Mucosa of rectum (tissue), 2 donors: ENCODE data around the gene PAN3.

Source experiments
- H3K27ac ChIP-seq, 2 donors: one replicate each; pipeline ENCODE4 v1.7.0; 2013; ENCODE audit warnings: inconsistent platforms in 2 of 2, low read depth in 2 of 2, low read length in 2 of 2
- H3K27me3 ChIP-seq, 2 donors: one replicate each; pipeline ENCODE4 v1.7.0; 2013; ENCODE audit warnings: low read length in 2 of 2; ENCODE audit not compliant: control insufficient read depth in 2 of 2, insufficient read depth in 2 of 2
- H3K36me3 ChIP-seq, 2 donors: one replicate each; pipeline ENCODE4 v1.7.0; 2013; ENCODE audit warnings: low read length in 2 of 2; ENCODE audit not compliant: control insufficient read depth in 2 of 2, insufficient read depth in 2 of 2
- H3K4me1 ChIP-seq, 2 donors: one replicate each; pipeline ENCODE4 v1.7.0; 2013; ENCODE audit warnings: low read length in 2 of 2, mild to moderate bottlenecking in 1 of 2; ENCODE audit not compliant: control insufficient read depth in 2 of 2, insufficient read depth in 2 of 2
- H3K4me3 ChIP-seq, 2 donors: one replicate each; pipeline ENCODE4 v1.7.0; 2013; ENCODE audit warnings: low read length in 2 of 2
- H3K9ac ChIP-seq, 2 donors: one replicate each; pipeline ENCODE4 v1.7.0; 2013; ENCODE audit warnings: low read length in 2 of 2, low read depth in 1 of 2, mild to moderate bottlenecking in 1 of 2
- H3K9me3 ChIP-seq, 2 donors: one replicate each; pipeline ENCODE4 v1.7.0; 2013; ENCODE audit warnings: low read length in 2 of 2; ENCODE audit not compliant: control insufficient read depth in 2 of 2
- donor health status: healthy.
- donor health status: Normal muscosa, but diverticular disease.

Gene PAN3

DNA sequence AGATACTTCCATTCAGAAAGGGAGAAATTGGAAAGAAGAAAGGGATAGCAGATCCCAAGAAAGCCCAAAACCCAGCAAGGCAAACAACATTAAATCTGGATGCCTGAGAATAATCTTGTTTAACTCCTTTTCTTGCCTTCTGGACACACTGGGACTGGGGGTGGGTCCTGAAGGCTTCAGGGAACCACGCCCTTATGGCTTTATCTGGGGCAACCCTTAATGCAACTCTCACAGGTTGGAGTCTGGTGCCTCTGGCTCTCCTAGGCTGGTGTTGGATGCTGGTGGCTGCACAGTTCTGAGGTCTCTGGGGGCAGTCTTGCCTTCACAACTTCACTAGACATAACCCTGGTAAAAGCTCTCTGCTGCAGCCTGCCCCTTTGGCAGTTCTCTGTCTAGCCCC lies 27.9 kb downstream of the PAN3 start:
- Histone ChIP-seq H3K36me3 (no peaks in the 10 kb centered on the region), H3K9ac (no peak overlapping the region), H3K4me1 (peaks cover 5 to 29% of the 10 kb centered on the region in 2 donors), H3K27me3 (no peaks in the 10 kb centered on the region), H3K9me3 (no peaks in the 10 kb centered on the region), H3K27ac (no peak overlapping the region), H3K4me3 (no peak overlapping the region)

GRCh38 chr13:28171266-28171665 lies 32.9 kb downstream of the PAN3 start:
- H3K36me3 ChIP-seq, result no peaks in the 10 kb centered on the region
- no peaks in the 10 kb centered on the region for H3K9me3 ChIP-seq
- H3K4me1 ChIP-seq, result peaks cover 0 to 6% of the 10 kb centered on the region in 2 donors
- no peaks in the 10 kb centered on the region for H3K27me3 ChIP-seq
- no peak overlapping the region for H3K4me3 ChIP-seq
- no peak overlapping the region for H3K9ac ChIP-seq
- H3K27ac ChIP-seq, result no peak overlapping the region

GRCh38 chr13:28172947-28173346 lies 34.6 kb downstream of the PAN3 start:
- Histone ChIP-seq H3K9me3 (no peaks in the 10 kb centered on the region), H3K4me3 (no peak overlapping the region), H3K9ac (no peak overlapping the region), H3K4me1 (peaks cover 0 to 6% of the 10 kb centered on the region in 2 donors), H3K27ac (no peak overlapping the region), H3K36me3 (no peaks in the 10 kb centered on the region), H3K27me3 (no peaks in the 10 kb centered on the region)

- no peaks in the 10 kb centered on the region for H3K27me3 ChIP-seq
- H3K9me3 ChIP-seq, result no peaks in the 10 kb centered on the region
- H3K36me3 ChIP-seq, result no peaks in the 10 kb centered on the region
- H3K9ac ChIP-seq, result no peak overlapping the region
- peaks cover 0 to 6% of the 10 kb centered on the region in 2 donors for H3K4me1 ChIP-seq
- no peak overlapping the region for H3K4me3 ChIP-seq
- H3K27ac ChIP-seq, result no peak overlapping the region
Observed at GRCh38 chr13:28173793-28174192, 35.4 kb downstream of the PAN3 start.

DNA sequence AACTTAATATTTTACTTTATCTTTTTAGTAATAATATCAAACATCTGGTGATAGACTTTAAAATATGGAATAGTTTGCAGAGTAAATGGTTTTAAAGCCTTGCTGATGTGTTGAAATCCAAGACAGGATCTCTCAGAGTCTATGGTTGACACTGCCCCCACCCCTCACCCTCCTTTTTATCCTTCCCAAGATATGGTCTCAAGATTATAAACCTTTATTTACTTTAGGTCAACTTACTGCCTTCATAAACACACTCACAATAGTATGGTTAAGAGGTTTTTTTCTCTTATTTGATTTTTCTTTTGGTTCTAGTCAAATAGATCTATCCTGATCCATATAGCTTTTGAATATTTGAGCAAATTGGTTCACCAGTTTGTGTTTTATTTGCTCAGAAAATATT lies 39.0 kb downstream of the PAN3 start:
- H3K9ac ChIP-seq, result no peak overlapping the region

DNA sequence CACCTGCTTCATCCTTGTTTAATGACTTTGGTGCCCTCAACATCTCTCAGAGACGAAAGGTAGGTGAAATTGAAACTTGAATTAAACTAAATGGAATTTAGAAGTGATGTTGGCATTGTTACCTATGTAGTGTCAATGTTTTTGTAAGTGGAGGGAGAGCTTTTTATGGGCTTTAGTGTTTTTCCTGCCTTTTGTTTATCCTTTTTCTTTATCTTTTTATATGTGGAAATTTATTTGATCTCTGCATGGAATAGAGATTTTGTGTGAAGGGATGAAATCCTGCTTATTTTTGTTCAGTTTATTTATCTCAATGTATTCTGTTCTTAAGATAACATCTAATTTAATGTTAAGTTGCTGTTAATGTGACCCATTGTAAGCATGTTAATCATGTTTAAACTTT lies 39.5 kb downstream of the PAN3 start:
- Histone ChIP-seq H3K27ac (no peak overlapping the region), H3K4me1 (no peaks in the 10 kb centered on the region), H3K9me3 (no peaks in the 10 kb centered on the region), H3K27me3 (no peaks in the 10 kb centered on the region), H3K4me3 (no peak overlapping the region), H3K36me3 (no peaks in the 10 kb centered on the region), H3K9ac (no peak overlapping the region)

More for the DNA sequence above, 39.0 kb downstream of the PAN3 start:
- no peaks in the 10 kb centered on the region for H3K4me1 ChIP-seq
- no peak overlapping the region for H3K27ac ChIP-seq
- H3K4me3 ChIP-seq, result no peak overlapping the region
- H3K27me3 ChIP-seq, result no peaks in the 10 kb centered on the region
- no peaks in the 10 kb centered on the region for H3K9me3 ChIP-seq
- no peaks in the 10 kb centered on the region for H3K36me3 ChIP-seq

DNA sequence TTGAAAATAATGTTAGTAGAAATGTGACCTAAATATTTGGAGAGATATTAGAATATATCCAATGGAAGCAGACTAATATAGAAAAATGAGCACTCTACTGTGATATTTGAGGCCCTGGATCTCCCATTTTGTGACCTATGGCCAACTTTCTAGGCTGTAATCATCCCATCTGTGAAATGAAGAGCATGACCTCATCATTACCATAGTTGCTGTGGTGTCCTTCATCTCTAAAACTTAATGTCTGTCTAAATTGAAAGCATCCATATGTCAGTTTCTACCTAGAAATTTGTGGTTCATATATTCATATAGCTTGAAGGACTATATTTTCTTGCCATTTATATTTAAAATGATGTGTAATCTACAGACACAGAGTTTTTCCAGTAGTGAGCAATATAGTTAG lies 41.6 kb downstream of the PAN3 start:
- no peak overlapping the region for H3K4me3 ChIP-seq
- H3K4me1 ChIP-seq, result no peaks in the 10 kb centered on the region
- no peak overlapping the region for H3K27ac ChIP-seq
- no peaks in the 10 kb centered on the region for H3K36me3 ChIP-seq
- no peaks in the 10 kb centered on the region for H3K9me3 ChIP-seq
- no peaks in the 10 kb centered on the region for H3K27me3 ChIP-seq
- H3K9ac ChIP-seq, result no peak overlapping the region

- H3K27me3 ChIP-seq, result no peaks in the 10 kb centered on the region
- H3K36me3 ChIP-seq, result no peaks in the 10 kb centered on the region
- H3K4me1 ChIP-seq, result no peaks in the 10 kb centered on the region
- no peaks in the 10 kb centered on the region for H3K9me3 ChIP-seq
- no peak overlapping the region for H3K9ac ChIP-seq
- H3K27ac ChIP-seq, result no peak overlapping the region
- H3K4me3 ChIP-seq, result no peak overlapping the region
Observed at GRCh38 chr13:28181413-28181812, 43.1 kb downstream of the PAN3 start.

- no peaks in the 10 kb centered on the region for H3K27me3 ChIP-seq
- no peaks in the 10 kb centered on the region for H3K4me1 ChIP-seq
- H3K36me3 ChIP-seq, result peaks cover 0 to 7% of the 10 kb centered on the region in 2 donors
- no peak overlapping the region for H3K27ac ChIP-seq
- H3K4me3 ChIP-seq, result no peak overlapping the region
- H3K9ac ChIP-seq, result no peak overlapping the region
- H3K9me3 ChIP-seq, result no peaks in the 10 kb centered on the region
Observed at GRCh38 chr13:28185256-28185655, 46.9 kb downstream of the PAN3 start.

GRCh38 chr13:28199089-28199488 lies 60.7 kb downstream of the PAN3 start:
- H3K27me3 ChIP-seq, result no peaks in the 10 kb centered on the region
- H3K9me3 ChIP-seq, result no peaks in the 10 kb centered on the region
- no peak overlapping the region for H3K4me3 ChIP-seq
- H3K36me3 ChIP-seq, result peaks cover 0 to 16% of the 10 kb centered on the region in 2 donors
- H3K9ac ChIP-seq, result no peak overlapping the region
- H3K4me1 ChIP-seq, result no peaks in the 10 kb centered on the region
- no peak overlapping the region for H3K27ac ChIP-seq

DNA sequence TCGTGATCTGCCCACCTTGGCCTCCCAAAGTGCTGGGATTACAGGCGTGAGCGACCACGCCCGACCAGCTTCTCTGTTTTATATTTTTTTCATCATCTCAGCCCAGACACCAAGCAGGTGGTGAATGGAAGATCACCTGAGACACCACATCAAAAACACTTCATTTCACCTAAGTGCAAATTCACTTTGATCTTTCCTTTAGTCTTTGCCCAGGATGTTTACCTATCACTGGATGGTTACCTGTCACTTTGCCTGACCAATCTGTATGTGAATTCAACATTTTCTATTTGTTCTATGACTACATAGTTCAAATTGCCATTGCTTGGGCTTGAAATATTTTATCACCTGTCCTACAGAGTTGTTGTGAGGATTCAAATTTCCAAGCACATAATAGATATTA lies 65.7 kb downstream of the PAN3 start:
- no peak overlapping the region for H3K9ac ChIP-seq
- peaks cover 0 to 12% of the 10 kb centered on the region in 2 donors for H3K36me3 ChIP-seq
- no peaks in the 10 kb centered on the region for H3K4me1 ChIP-seq
- no peaks in the 10 kb centered on the region for H3K9me3 ChIP-seq
- H3K27me3 ChIP-seq, result no peaks in the 10 kb centered on the region
- no peak overlapping the region for H3K27ac ChIP-seq
- no peak overlapping the region for H3K4me3 ChIP-seq
